HCT116 (cell line): Measurements from ENCODE around the gene ATP6V0D1.

Experiments used
- EGR1 ChIP-seq: IDR thresholded peaks from 2 replicates; pipeline ENCODE4 v1.6.1; 2012; ENCODE audit warnings: low read depth
- ELF1 ChIP-seq: IDR thresholded peaks from 2 replicates; pipeline ENCODE4 v1.6.1; 2012; ENCODE audit warnings: low read depth, borderline replicate concordance
- EZH2 ChIP-seq: fragments of 200-600 bp; sonication (generic); IDR thresholded peaks from 2 replicates; pipeline ENCODE4 v1.6.1; 2017; ENCODE audit warnings: antibody characterized with exemption, mixed run types
- POLR2A ChIP-seq: IDR thresholded peaks from 2 replicates; pipeline ENCODE4 v1.7.0; 2011; ENCODE audit warnings: borderline replicate concordance; ENCODE audit not compliant: insufficient read depth, insufficient read length; ENCODE audit errors: extremely low read depth
- SP1 ChIP-seq: IDR thresholded peaks from 2 replicates; pipeline ENCODE4 v1.6.1; 2012; ENCODE audit warnings: low read depth
- TCF7L2 ChIP-seq: IDR thresholded peaks from 2 replicates; pipeline ENCODE4 v1.7.0; 2011; ENCODE audit warnings: borderline replicate concordance, inconsistent platforms; ENCODE audit not compliant: insufficient read depth, insufficient read length; ENCODE audit errors: extremely low read depth
- TF ChIP-seq, protein P1 (sequence below), 3 experiments: fragments of 200-600 bp in 1 of 3; sonication (generic) in 1 of 3; IDR thresholded peaks in 2 of 3; conservative IDR thresholded peaks in 1 of 3; 2 replicates each; pipeline ENCODE4 v1.5.1; 2012 to 2017; ENCODE audit warnings: low read depth in 2 of 3, low read length in 2 of 3, antibody characterized with exemption in 1 of 3, borderline replicate concordance in 1 of 3, control low read depth in 1 of 3, mild to moderate bottlenecking in 1 of 3, mixed read lengths in 1 of 3, mixed run types in 1 of 3, moderate library complexity in 1 of 3; ENCODE audit not compliant: insufficient read depth in 1 of 3
- TF ChIP-seq, protein P2 (sequence below): IDR thresholded peaks from 2 replicates; pipeline ENCODE4 v1.6.1; 2012
- TF ChIP-seq, protein P3 (sequence below): IDR thresholded peaks from 2 replicates; pipeline ENCODE4 v1.6.1; 2012; ENCODE audit warnings: low read depth

- TF ChIP-seq, protein P1, sequence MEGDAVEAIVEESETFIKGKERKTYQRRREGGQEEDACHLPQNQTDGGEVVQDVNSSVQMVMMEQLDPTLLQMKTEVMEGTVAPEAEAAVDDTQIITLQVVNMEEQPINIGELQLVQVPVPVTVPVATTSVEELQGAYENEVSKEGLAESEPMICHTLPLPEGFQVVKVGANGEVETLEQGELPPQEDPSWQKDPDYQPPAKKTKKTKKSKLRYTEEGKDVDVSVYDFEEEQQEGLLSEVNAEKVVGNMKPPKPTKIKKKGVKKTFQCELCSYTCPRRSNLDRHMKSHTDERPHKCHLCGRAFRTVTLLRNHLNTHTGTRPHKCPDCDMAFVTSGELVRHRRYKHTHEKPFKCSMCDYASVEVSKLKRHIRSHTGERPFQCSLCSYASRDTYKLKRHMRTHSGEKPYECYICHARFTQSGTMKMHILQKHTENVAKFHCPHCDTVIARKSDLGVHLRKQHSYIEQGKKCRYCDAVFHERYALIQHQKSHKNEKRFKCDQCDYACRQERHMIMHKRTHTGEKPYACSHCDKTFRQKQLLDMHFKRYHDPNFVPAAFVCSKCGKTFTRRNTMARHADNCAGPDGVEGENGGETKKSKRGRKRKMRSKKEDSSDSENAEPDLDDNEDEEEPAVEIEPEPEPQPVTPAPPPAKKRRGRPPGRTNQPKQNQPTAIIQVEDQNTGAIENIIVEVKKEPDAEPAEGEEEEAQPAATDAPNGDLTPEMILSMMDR (IDR thresholded peaks at IDR 0.05 in 2 of 3, conservative IDR thresholded peaks at IDR 0.05 in 1 of 3; ENCODE audit: borderline replicate concordance in 1 of 3, insufficient read depth in 1 of 3, low read depth in 2 of 3, low read length in 2 of 3), result no peak
- TF ChIP-seq POLR2A (no peak), TCF7L2 (no peak), ELF1 (no peak), EGR1 (no peak), SP1 (no peak), EZH2 (no peak)
- TF ChIP-seq, protein P2, sequence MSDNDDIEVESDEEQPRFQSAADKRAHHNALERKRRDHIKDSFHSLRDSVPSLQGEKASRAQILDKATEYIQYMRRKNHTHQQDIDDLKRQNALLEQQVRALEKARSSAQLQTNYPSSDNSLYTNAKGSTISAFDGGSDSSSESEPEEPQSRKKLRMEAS, result no peak
- TF ChIP-seq, protein P3, sequence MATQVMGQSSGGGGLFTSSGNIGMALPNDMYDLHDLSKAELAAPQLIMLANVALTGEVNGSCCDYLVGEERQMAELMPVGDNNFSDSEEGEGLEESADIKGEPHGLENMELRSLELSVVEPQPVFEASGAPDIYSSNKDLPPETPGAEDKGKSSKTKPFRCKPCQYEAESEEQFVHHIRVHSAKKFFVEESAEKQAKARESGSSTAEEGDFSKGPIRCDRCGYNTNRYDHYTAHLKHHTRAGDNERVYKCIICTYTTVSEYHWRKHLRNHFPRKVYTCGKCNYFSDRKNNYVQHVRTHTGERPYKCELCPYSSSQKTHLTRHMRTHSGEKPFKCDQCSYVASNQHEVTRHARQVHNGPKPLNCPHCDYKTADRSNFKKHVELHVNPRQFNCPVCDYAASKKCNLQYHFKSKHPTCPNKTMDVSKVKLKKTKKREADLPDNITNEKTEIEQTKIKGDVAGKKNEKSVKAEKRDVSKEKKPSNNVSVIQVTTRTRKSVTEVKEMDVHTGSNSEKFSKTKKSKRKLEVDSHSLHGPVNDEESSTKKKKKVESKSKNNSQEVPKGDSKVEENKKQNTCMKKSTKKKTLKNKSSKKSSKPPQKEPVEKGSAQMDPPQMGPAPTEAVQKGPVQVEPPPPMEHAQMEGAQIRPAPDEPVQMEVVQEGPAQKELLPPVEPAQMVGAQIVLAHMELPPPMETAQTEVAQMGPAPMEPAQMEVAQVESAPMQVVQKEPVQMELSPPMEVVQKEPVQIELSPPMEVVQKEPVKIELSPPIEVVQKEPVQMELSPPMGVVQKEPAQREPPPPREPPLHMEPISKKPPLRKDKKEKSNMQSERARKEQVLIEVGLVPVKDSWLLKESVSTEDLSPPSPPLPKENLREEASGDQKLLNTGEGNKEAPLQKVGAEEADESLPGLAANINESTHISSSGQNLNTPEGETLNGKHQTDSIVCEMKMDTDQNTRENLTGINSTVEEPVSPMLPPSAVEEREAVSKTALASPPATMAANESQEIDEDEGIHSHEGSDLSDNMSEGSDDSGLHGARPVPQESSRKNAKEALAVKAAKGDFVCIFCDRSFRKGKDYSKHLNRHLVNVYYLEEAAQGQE, result no peak
Observed at GRCh38 chr16:67530013-67530939, 49.3 kb upstream of the ATP6V0D1 start.
